OCI-LY7 (cell line): Measurements from ENCODE around the gene ABCA13.

Source experiments
- CTCF ChIP-seq: fragments of 200-600 bp; sonication (generic); conservative IDR thresholded peaks from 2 replicates; pipeline ENCODE4 v1.5.1; 2014; ENCODE audit warnings: mild to moderate bottlenecking, antibody characterized with exemption, low read length, moderate library complexity, mixed read lengths
- EZH2phosphoT487 ChIP-seq: fragments of 200-600 bp; sonication (generic); IDR thresholded peaks from 2 replicates; pipeline ENCODE4 v1.6.1; 2018; ENCODE audit warnings: low read depth, borderline replicate concordance, mild to moderate bottlenecking, mixed run types, antibody characterized with exemption, low read length, moderate library complexity, mixed read lengths

GRCh38 chr7:48426966-48427555, 255.8 kb downstream of the ABCA13 start:
- TF ChIP-seq CTCF: no peak
- TF ChIP-seq EZH2phosphoT487: no peak
